ENCODE data around the gene ITGA2.

ITGA2 gene

DNA sequence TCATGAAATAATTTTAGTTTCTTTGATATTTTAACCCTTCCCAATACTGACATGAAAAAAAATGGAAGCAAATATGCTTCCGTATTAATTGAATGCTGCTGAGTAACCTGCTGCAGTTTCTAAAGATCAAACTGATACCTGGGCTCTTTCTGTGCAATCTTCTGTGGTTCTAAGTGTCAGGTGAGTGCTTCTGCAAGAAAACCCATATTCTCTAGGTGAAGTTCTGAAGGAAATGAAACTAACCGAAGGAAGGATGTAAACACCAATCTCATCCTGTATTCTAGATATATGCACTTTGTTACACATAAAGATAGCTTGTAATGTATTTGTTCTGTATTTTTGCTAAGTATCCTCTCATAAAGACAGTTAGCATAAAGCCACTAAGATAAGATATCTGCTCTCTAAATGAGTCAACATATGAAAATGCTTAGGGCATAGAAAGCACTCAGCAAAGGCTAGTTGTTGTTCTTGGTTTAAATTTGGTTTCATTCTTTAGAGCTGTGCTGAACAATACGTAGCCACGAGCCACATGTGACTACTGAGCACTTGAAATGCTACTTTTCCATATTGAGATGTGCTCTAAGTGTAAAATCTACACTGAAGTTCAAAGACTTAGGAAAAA is 52.0 kb downstream of the ITGA2 start:
- DNase-seq (ENCODE audit: insufficient read length) (no peak), FAIRE-seq (peak; percentile 82)
- TF ChIP-seq TAF1 (IDR thresholded peaks at IDR 0.05; ENCODE audit: borderline replicate concordance, low read depth, low read length) = no peak
- TF ChIP-seq POLR2AphosphoS5 (IDR thresholded peaks at IDR 0.05; ENCODE audit: low read depth, low read length) = no peak
- TF ChIP-seq POLR2A (IDR thresholded peaks at IDR 0.05; ENCODE audit: low read depth, low read length) = no peak

- no peak for DNase-seq (ENCODE audit: insufficient read length)
- FAIRE-seq = no peak
- TF ChIP-seq TAF1 (IDR thresholded peaks at IDR 0.05; ENCODE audit: borderline replicate concordance, low read depth, low read length) (no peak), POLR2AphosphoS5 (IDR thresholded peaks at IDR 0.05; ENCODE audit: low read depth, low read length) (no peak), POLR2A (IDR thresholded peaks at IDR 0.05; ENCODE audit: low read depth, low read length) (no peak)
These were observed 52.6 kb downstream of the ITGA2 start for GRCh38 chr5:53041740-53042139.

GRCh38 chr5:53045263-53045662 is 56.1 kb downstream of the ITGA2 start:
- DNase-seq (ENCODE audit: insufficient read length) = no peak
- TF ChIP-seq POLR2A (IDR thresholded peaks at IDR 0.05; ENCODE audit: low read depth, low read length) (no peak), POLR2AphosphoS5 (IDR thresholded peaks at IDR 0.05; ENCODE audit: low read depth, low read length) (no peak), TAF1 (IDR thresholded peaks at IDR 0.05; ENCODE audit: borderline replicate concordance, low read depth, low read length) (no peak)
- FAIRE-seq = no peak

DNA sequence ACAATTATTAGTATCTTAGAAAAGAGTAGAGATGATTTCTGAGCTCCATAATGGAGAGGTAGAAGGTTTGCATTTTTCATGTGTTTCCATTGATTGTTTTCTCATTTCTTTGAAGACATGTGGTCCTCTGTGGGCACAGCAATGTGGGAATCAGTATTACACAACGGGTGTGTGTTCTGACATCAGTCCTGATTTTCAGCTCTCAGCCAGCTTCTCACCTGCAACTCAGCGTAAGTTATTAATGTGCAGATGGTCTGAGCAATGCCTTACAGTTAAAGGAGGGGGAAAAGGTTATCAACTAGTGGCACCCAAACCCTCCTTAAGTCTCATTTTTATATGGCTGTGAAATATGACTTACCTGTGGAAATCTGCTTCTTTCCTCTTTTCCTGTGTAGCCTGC is 59.1 kb downstream of the ITGA2 start:
- FAIRE-seq = no peak

DNA sequence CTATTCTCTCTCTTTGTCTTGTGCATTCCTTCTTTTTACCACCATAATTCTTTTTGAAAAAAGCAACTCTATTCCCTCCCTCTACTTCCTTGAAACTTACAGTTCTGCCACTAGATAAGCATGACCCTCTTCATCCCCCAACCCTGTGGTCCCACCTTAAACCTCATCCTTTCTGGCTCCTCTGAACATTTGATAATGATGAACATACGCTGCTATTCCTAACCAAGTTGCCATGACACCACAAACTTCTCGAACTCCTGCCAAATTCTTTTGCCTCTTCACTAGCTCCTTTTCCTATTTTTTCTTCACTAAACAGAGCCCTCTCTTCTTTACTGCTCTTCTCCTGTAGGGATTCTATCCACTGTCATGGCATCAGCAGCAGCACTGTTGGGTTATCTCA is 63.3 kb downstream of the ITGA2 start:
- no peak for DNase-seq (ENCODE audit: insufficient read length)
- FAIRE-seq = no peak
- TF ChIP-seq TAF1 (IDR thresholded peaks at IDR 0.05; ENCODE audit: borderline replicate concordance, low read depth, low read length) (no peak), POLR2A (IDR thresholded peaks at IDR 0.05; ENCODE audit: low read depth, low read length) (no peak), POLR2AphosphoS5 (IDR thresholded peaks at IDR 0.05; ENCODE audit: low read depth, low read length) (no peak)

More for the DNA sequence above, 59.1 kb downstream of the ITGA2 start:
- DNase-seq (ENCODE audit: insufficient read length) = no peak
- TF ChIP-seq POLR2AphosphoS5 (IDR thresholded peaks at IDR 0.05; ENCODE audit: low read depth, low read length) = no peak

- TF ChIP-seq POLR2AphosphoS5 (IDR thresholded peaks at IDR 0.05; ENCODE audit: low read depth, low read length) = no peak
- FAIRE-seq (no peak), DNase-seq (ENCODE audit: insufficient read length) (no peak)
These were observed 64.2 kb downstream of the ITGA2 start for GRCh38 chr5:53053364-53053763.

GRCh38 chr5:53055365-53055764 is 66.2 kb downstream of the ITGA2 start:
- DNase-seq (ENCODE audit: insufficient read length) = no peak
- no peak for TF ChIP-seq POLR2A (IDR thresholded peaks at IDR 0.05; ENCODE audit: low read depth, low read length)
- TF ChIP-seq TAF1 (IDR thresholded peaks at IDR 0.05; ENCODE audit: borderline replicate concordance, low read depth, low read length) = no peak
- no peak for TF ChIP-seq POLR2AphosphoS5 (IDR thresholded peaks at IDR 0.05; ENCODE audit: low read depth, low read length)
- no peak for FAIRE-seq

DNA sequence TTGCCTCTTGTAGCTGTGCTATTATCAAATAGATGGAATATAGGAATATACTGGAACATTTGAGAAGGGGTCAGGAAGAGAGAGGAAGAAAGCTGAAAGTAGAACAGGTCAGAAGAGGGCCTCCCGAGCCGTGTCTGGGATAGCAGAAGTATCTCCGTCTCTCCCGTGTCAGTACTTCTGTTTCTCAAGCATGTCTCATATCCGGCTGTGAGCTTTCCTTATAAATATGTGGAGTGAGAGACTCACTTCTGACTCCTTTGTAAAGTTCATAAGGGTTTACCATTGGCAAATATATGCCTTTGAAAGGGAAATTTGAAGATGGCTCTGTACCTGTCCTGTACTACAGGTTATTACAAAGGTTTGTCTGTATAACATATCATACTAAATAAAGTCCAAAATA is 70.1 kb downstream of the ITGA2 start:
- DNase-seq (ENCODE audit: insufficient read length) = no peak
- TF ChIP-seq TAF1 (IDR thresholded peaks at IDR 0.05; ENCODE audit: borderline replicate concordance, low read depth, low read length) (no peak), POLR2A (IDR thresholded peaks at IDR 0.05; ENCODE audit: low read depth, low read length) (no peak), POLR2AphosphoS5 (IDR thresholded peaks at IDR 0.05; ENCODE audit: low read depth, low read length) (no peak)
- FAIRE-seq = no peak

GRCh38 chr5:53063176-53063575 is 74.0 kb downstream of the ITGA2 start:
- FAIRE-seq (no peak), DNase-seq (ENCODE audit: insufficient read length) (no peak)
- TF ChIP-seq TAF1 (IDR thresholded peaks at IDR 0.05; ENCODE audit: borderline replicate concordance, low read depth, low read length) = no peak
- TF ChIP-seq POLR2A (IDR thresholded peaks at IDR 0.05; ENCODE audit: low read depth, low read length) = no peak
- no peak for TF ChIP-seq POLR2AphosphoS5 (IDR thresholded peaks at IDR 0.05; ENCODE audit: low read depth, low read length)

GRCh38 chr5:53063791-53064190 is 74.6 kb downstream of the ITGA2 start:
- DNase-seq (ENCODE audit: insufficient read length) = no peak
- TF ChIP-seq TAF1 (IDR thresholded peaks at IDR 0.05; ENCODE audit: borderline replicate concordance, low read depth, low read length) = no peak
- TF ChIP-seq POLR2AphosphoS5 (IDR thresholded peaks at IDR 0.05; ENCODE audit: low read depth, low read length) = no peak
- TF ChIP-seq POLR2A (IDR thresholded peaks at IDR 0.05; ENCODE audit: low read depth, low read length) = no peak
- FAIRE-seq = no peak

DNA sequence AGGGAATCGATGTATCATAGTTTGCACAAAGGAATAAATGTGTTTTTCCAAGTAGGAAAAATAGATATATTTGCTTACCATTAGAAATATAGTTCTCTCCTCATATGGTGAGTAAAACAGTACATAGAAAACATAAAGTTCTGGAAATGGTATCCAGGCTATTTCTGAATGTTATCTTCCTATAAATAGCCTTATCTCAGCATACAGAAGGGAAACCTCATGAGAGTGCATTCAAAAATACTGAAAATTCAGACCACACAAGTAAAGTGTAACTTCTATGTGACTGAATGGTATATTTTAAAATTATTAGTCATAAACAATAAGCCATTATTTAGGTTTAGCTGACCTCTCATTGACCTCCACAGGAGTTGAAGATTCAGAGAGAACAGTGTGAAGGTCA is 76.9 kb downstream of the ITGA2 start:
- TF ChIP-seq POLR2A (IDR thresholded peaks at IDR 0.05; ENCODE audit: low read depth, low read length) (no peak), POLR2AphosphoS5 (IDR thresholded peaks at IDR 0.05; ENCODE audit: low read depth, low read length) (no peak), TAF1 (IDR thresholded peaks at IDR 0.05; ENCODE audit: borderline replicate concordance, low read depth, low read length) (no peak)
- FAIRE-seq (no peak), DNase-seq (ENCODE audit: insufficient read length) (no peak)

DNA sequence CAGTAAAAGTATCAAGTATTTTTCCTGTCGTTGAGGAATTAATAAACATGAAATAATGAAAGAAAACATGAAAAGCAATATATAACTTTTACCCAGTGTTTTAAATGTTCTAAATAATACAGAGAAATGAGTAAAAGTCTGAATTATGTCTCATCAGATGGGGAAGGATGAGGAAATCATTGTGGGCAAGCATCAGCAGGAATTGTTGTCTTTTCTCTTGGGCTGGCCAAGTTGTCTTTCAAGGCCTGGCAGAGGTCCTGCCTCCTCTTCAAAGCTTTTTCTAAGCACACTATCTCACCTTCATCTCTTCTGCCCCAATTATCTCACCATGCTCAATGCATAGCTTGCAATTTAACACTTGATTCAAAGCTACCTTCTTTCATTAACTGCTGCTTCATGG is 78.5 kb downstream of the ITGA2 start:
- TF ChIP-seq TAF1 (IDR thresholded peaks at IDR 0.05; ENCODE audit: borderline replicate concordance, low read depth, low read length) = no peak
- no peak for TF ChIP-seq POLR2A (IDR thresholded peaks at IDR 0.05; ENCODE audit: low read depth, low read length)
- no peak for TF ChIP-seq POLR2AphosphoS5 (IDR thresholded peaks at IDR 0.05; ENCODE audit: low read depth, low read length)

More for the DNA sequence above, 78.5 kb downstream of the ITGA2 start:
- FAIRE-seq = no peak
- DNase-seq (ENCODE audit: insufficient read length) = no peak
